Fibroblast of pulmonary artery (primary cell): ENCODE results near the gene PTPRO.
"Not testable (repeated sequence)": the region's sequence is repeated elsewhere in the genome, so short reads cannot be mapped to it uniquely, and the experiment has no call there.

ENCODE experiments used
- DNase-seq: peaks from one replicate; pipeline ENCODE4 v3.0.0-alpha.2; 2010; ENCODE audit warnings: low read depth
- H3K4me3 ChIP-seq: replicated peaks from 2 replicates; pipeline ENCODE4 v1.5.1; 2011; ENCODE audit warnings: low read depth, mild to moderate bottlenecking, control low read depth, low read length, moderate library complexity
- TF ChIP-seq, protein P1 (sequence below): IDR thresholded peaks from 2 replicates; pipeline ENCODE4 v1.5.1; 2011; ENCODE audit warnings: mild to moderate bottlenecking, control low read depth, low read length, inconsistent platforms; ENCODE audit errors: missing control alignments

The PTPRO gene

DNA sequence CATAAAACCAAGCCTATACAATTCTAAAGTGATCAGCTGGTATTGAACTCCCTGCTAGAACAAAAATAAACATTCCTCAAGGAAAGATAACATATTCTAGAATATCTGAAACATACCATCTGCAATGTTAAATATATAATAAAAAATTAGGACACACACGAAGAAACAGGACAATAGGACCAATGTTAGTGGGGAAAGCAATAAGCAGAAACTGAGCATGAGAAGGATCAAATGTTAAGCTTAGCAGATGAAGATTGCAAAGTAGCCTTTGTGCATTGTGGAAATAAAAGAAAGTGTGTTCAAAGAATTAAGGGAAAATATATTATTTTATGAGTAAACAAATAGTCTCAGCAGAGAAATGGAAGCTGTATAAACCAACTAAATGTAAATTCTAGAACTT, 286.1 kb downstream of the PTPRO start:
- H3K4me3 ChIP-seq: no peak overlapping the region
- DNase-seq: no peak
- TF ChIP-seq, protein P1, sequence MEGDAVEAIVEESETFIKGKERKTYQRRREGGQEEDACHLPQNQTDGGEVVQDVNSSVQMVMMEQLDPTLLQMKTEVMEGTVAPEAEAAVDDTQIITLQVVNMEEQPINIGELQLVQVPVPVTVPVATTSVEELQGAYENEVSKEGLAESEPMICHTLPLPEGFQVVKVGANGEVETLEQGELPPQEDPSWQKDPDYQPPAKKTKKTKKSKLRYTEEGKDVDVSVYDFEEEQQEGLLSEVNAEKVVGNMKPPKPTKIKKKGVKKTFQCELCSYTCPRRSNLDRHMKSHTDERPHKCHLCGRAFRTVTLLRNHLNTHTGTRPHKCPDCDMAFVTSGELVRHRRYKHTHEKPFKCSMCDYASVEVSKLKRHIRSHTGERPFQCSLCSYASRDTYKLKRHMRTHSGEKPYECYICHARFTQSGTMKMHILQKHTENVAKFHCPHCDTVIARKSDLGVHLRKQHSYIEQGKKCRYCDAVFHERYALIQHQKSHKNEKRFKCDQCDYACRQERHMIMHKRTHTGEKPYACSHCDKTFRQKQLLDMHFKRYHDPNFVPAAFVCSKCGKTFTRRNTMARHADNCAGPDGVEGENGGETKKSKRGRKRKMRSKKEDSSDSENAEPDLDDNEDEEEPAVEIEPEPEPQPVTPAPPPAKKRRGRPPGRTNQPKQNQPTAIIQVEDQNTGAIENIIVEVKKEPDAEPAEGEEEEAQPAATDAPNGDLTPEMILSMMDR: no peak

DNA sequence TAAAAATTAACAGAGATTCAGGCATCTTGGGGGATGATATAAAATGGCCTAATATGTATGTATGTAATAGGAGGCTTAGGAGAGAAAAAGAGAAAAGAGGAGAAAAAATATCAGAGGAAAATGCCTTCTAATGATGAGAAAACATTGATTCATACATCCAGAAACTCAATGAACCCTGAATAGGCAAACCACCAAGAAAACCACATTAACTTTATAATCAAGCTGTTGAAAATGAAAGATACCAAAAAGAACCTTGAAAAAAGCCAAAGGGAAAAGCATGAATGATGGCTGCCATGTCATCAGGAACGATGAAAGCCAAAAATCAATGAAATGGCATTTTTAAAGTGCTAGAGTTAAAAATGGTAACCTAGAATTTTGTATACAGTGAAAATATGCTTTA, 286.6 kb downstream of the PTPRO start:
- DNase-seq: no peak
- TF ChIP-seq, protein P1: no peak
- H3K4me3 ChIP-seq: no peak overlapping the region

DNA sequence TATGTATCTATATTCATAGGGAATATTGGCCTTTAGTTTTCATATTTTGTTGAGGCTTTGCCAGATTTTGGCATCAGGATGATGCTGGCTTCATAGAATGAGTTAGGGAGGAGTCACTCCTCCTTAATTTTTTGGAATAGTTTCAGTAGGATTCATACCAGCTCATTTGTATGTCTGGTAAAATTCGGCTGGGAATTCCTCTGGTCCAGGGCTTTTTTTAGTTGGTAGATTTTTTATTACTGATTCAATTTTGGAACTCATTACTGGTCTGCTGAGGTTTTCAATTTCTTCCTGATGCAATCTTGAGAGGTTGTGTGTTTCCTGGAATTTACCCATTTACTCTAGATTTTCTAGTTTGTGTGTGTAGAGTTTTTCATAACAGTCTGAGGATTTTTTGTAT, 291.7 kb downstream of the PTPRO start:
- no peak for DNase-seq
- no peak overlapping the region for H3K4me3 ChIP-seq
- TF ChIP-seq, protein P1: no peak

DNA sequence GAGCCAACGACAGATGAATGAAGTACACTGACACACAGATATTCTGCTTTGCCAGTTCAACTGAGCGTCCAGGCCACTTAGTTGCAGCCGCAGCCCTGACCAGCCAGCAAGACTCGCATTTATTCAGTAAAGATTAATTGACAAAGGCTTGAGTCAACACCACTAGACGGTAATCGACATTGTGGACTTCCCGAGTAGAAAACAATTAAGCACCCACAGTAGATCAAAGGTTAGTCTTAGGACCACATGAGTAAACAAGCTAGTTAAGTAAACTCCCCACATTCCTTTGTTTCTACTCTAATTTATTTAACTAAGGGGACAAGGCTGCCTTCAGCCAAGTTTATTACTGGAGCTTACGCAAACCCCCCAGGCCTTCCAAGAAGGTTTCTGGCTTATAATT, 294.2 kb downstream of the PTPRO start:
- H3K4me3 ChIP-seq, DNase-seq: not testable (repeated sequence)

DNA sequence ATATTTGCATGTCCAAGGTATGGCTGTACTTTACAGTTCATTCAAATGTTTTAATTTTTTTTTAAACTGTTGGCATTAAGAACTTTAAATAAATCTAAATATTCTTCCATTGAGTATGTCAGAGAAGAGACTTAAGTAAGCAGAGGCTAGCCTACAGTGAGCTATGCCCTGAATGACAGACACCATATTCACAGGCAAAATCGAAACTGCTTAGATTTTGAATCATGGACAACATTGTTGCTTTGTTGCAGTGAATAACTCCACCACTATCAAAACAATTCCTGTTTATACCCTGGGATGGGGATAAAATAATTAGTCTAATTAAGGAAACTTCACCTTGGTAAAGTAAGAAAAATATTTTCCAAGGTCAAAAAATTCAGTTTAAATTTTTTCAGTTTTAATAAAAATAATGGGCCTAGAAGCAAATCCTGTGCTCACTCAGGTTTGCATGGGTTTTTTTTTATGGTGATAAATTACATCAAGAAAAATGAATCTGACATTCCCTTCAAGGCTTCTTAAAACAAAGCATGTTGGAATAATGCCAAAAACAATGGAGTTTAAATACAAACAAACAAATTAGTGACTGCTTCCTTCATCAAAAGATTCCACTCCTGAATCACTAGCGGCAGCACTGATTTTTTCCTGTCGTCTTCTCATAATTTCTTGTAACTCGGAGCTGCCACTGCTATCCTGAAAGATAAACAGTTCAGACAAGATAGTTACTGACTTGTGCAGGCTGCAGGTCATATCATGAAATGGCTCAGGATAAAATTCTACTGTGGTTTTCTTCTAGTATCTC, 298.6 kb downstream of the PTPRO start:
- TF ChIP-seq, protein P1: no peak
- no peak overlapping the region for H3K4me3 ChIP-seq
- no peak for DNase-seq

DNA sequence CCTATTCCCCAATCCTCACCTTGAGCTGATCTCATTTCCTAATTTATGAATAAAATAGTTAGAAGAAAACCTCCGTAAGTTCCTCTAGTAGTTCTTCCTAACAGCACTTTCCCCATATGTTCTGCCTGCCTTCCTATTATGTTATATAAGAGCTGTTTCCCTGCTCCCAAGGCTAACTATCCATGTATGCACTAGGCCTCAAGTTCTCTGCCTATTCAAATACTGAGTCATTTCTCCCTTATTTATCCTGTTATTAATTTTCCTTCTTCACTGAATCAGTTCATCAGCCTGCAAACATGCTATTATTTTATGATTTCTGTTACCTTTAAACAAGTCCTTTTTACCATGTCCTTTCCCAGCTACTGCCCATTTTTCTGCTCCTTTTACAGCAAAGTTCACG, 302.8 kb downstream of the PTPRO start:
- H3K4me3 ChIP-seq: no peak overlapping the region
- TF ChIP-seq, protein P1: no peak
- no peak for DNase-seq

DNA sequence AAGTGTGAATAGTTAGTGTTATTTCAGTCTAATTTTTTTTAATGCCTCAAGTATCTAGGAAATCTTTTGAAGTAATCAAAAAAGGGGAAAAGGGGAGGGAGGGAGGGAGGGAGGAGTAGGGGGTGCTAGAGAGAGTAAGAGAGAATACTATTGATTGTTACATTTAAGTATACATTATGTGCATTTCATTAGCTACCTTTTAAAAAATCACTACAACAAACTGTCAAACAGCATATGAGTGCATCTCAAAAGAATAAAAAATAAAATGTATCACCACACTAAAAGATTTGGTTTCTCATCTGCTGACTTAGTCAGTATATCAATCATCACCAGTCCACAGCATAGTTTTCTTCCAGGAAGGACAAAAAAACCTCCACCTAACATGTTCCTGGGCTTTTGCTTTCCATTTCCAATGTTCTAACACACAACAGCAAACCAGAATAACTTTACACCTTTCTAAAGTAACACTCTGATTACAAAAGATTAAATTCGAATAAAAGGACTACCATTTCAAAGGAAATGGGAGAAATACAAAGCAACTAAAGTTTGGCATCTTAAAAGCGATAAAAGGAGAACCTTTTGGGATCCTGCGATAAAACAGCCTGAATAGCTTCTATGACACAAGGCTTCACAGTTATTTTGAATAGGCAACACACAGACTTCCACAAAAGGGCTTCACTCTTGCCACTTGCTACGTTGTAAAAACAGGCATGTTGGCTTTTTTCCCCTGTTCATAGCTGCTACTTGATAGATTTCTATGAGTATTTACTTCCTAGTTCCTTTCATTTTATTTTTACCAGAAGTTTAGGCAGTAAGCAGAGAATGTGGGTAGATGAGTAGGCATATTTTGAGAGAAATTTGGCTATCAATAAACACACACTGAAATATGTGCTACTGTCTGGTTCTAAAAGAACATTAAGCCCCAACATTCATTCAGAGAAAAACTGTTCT, 306.0 kb downstream of the PTPRO start:
- TF ChIP-seq, protein P1: no peak
- peak; percentile 66 for DNase-seq

More for the DNA sequence above, 306.0 kb downstream of the PTPRO start:
- no peak overlapping the region for H3K4me3 ChIP-seq
